Parathyroid adenoma (tissue), 2 donors: Measurements from ENCODE around the gene AMIGO3.

Experiments
- H2AFZ ChIP-seq: fragments of 300-600 bp; sonication (generic); one replicate; pipeline ENCODE4 v1.7.0; 2017; ENCODE audit warnings: antibody characterized with exemption, mild to moderate bottlenecking
- H3K27ac ChIP-seq: fragments of 300-600 bp; sonication (generic); one replicate; pipeline ENCODE4 v1.7.0; 2017
- H3K27me3 ChIP-seq: fragments of 300-600 bp; sonication (generic); one replicate; pipeline ENCODE4 v1.7.0; 2017; ENCODE audit warnings: low read length; ENCODE audit not compliant: control insufficient read depth, insufficient read depth
- H3K36me3 ChIP-seq: fragments of 300-600 bp; sonication (generic); one replicate; pipeline ENCODE4 v1.7.0; 2017; ENCODE audit warnings: low read length; ENCODE audit not compliant: control insufficient read depth, insufficient read depth
- H3K4me1 ChIP-seq: fragments of 300-600 bp; sonication (generic); one replicate; pipeline ENCODE4 v1.7.0; 2017; ENCODE audit warnings: control low read depth
- H3K4me2 ChIP-seq: fragments of 300-600 bp; sonication (generic); one replicate; pipeline ENCODE4 v1.7.0; 2017; ENCODE audit warnings: low read length
- H3K4me3 ChIP-seq: fragments of 300-600 bp; sonication (generic); one replicate; pipeline ENCODE4 v1.7.0; 2017; ENCODE audit warnings: low read depth, low read length
- H3K79me2 ChIP-seq: fragments of 300-600 bp; sonication (generic); one replicate; pipeline ENCODE4 v1.7.0; 2017; ENCODE audit warnings: control low read depth
- H3K9ac ChIP-seq: fragments of 300-600 bp; sonication (generic); one replicate; pipeline ENCODE4 v1.7.0; 2017; ENCODE audit warnings: mild to moderate bottlenecking
- H3K9me3 ChIP-seq: fragments of 300-600 bp; sonication (generic); one replicate; pipeline ENCODE4 v1.7.0; 2017; ENCODE audit warnings: low read length; ENCODE audit not compliant: control insufficient read depth
- CTCF ChIP-seq: fragments of 300-600 bp; sonication (generic); IDR thresholded peaks from one replicate; pipeline ENCODE4 v1.7.0; 2017; ENCODE audit warnings: antibody characterized with exemption, mild to moderate bottlenecking
- donor health status: primary hyperparathyroidism.

The AMIGO3 gene

GRCh38 chr3:49733551-49733950, 14.1 kb upstream of the AMIGO3 start:
- Histone ChIP-seq H2AFZ (no peak overlapping the region), H3K4me3 (no peak overlapping the region), H3K79me2 (peaks cover 12% of the 10 kb centered on the region), H3K4me2 (no peak overlapping the region), H3K9ac (no peak overlapping the region), H3K9me3 (no peaks in the 10 kb centered on the region), H3K27me3 (no peaks in the 10 kb centered on the region), H3K27ac (no peak overlapping the region), H3K36me3 (no peaks in the 10 kb centered on the region), H3K4me1 (no peaks in the 10 kb centered on the region)
- no peak for TF ChIP-seq CTCF

DNA sequence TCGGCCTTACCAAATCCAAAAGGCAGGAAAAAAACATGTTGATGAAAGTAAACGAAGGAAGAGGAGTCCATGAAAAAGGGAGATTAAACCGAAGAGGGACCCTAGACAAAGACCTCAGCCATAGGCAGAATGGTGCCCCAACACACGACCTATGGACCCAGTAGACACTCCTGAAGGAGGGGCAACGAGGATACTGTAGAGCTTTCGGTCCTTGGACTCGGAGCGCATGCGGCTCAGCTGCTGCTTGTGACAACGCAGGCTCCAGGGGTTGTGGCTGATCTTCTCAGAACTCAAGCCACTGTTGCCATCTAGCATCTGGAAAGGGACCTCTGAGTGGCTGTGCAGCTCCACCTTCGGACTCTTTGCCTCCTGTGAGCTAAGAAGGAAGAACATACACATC, 13.1 kb upstream of the AMIGO3 start:
- Histone ChIP-seq H3K27ac (no peak overlapping the region), H2AFZ (no peak overlapping the region), H3K9ac (no peak overlapping the region), H3K9me3 (no peaks in the 10 kb centered on the region), H3K4me1 (no peaks in the 10 kb centered on the region), H3K79me2 (peaks cover 8% of the 10 kb centered on the region), H3K4me3 (no peak overlapping the region), H3K4me2 (no peak overlapping the region), H3K27me3 (no peaks in the 10 kb centered on the region), H3K36me3 (no peaks in the 10 kb centered on the region)
- TF ChIP-seq CTCF: no peak

DNA sequence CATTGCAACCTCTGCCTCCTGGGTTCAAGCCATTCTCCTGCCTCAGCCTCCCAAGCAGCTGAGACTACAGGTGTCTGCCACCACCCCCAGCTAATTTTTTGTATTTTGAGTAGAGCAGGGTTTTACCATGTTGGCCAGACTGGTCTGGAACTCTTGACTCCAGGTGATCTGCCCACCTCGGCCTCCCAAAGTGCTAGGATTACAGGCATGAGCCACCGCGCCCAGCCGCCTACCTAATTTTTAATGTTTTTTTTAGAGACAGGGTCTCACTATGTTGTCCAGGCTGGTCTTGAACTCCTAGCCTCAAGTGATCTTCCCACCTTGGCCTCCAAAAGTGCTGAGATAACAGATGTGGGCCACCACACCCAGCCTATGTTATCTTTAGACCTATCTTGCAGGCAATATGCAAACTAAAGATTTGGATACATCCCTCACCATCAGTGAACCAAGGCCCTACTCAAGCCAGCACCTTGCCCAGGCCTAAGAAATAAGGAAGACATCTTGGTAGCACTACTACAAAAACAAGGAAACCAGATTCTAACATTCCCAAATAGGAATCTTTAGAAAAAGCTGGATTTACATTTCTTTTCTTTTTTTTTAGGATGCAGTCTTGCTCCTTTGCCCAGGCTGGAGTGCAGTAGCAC, 10.6 kb upstream of the AMIGO3 start:
- Histone ChIP-seq H3K4me2 (no peak overlapping the region), H2AFZ (no peak overlapping the region), H3K4me1 (no peaks in the 10 kb centered on the region), H3K27me3 (no peaks in the 10 kb centered on the region), H3K36me3 (no peaks in the 10 kb centered on the region), H3K9me3 (no peaks in the 10 kb centered on the region), H3K4me3 (no peak overlapping the region), H3K79me2 (peaks cover 6% of the 10 kb centered on the region), H3K27ac (no peak overlapping the region), H3K9ac (no peak overlapping the region)
- TF ChIP-seq CTCF: no peak

DNA sequence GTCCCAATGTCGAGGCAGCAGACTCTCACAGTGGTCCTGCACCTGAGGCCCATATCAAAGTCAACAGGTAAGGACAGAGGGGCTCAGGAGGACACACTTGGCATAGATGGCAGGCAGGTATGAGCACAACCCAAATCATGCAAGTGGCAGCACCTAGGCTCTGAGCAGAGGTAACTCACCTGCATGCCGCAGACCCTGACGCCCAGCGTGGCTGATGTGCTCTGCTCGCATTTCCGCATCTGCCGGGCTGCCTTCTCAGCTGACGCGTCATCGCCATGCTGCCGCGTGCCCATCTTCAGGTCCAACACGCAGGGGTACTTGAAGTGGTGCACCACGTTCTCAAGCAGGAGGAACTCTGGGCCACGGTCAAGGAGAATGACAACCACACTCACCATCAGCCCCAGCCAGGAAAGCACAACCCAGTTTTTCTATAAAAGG, 8.5 kb upstream of the AMIGO3 start:
- Histone ChIP-seq H2AFZ (no peak overlapping the region), H3K27ac (no peak overlapping the region), H3K4me1 (peaks cover 7% of the 10 kb centered on the region), H3K27me3 (no peaks in the 10 kb centered on the region), H3K4me2 (no peak overlapping the region), H3K4me3 (no peak overlapping the region), H3K9ac (no peak overlapping the region), H3K9me3 (no peaks in the 10 kb centered on the region), H3K79me2 (peaks cover 5% of the 10 kb centered on the region), H3K36me3 (no peaks in the 10 kb centered on the region)
- no peak for TF ChIP-seq CTCF
